Testis (tissue), 3 donors: ENCODE results near the gene GNL3. TPM values are rescaled to one million over a fixed set of nuclear protein-coding genes. Genes with fewer than 3 reads are reported as not detected.
A peak's percentile ranks its signal among the peaks of the same experiment; 100 is the strongest.

Experiments
- DNase-seq: peaks from one replicate; pipeline ENCODE4 v3.0.0-alpha.2; 2019
- H3K27ac ChIP-seq, 2 donors: fragments of 200-600 bp; sonication (generic); one replicate each; pipeline ENCODE4 v1.5.1; 2019
- H3K27me3 ChIP-seq: fragments of 200-600 bp; sonication (generic); one replicate; pipeline ENCODE4 v1.5.1; 2019
- H3K36me3 ChIP-seq: fragments of 200-600 bp; sonication (generic); one replicate; pipeline ENCODE4 v1.5.1; 2017; ENCODE audit warnings: low read depth; ENCODE audit errors: missing control alignments
- H3K4me1 ChIP-seq: fragments of 200-600 bp; sonication (generic); one replicate; pipeline ENCODE4 v1.5.1; 2019
- H3K4me3 ChIP-seq, 2 donors: fragments of 200-600 bp; sonication (generic); one replicate each; pipeline ENCODE4 v1.5.1; 2017 to 2019
- H3K9me3 ChIP-seq: fragments of 200-600 bp; sonication (generic); one replicate; pipeline ENCODE4 v1.5.1; 2017
- POLR2A ChIP-seq: fragments of 450-650 bp; IDR thresholded peaks from one replicate; pipeline ENCODE4 v1.6.1; 2017; ENCODE audit warnings: antibody characterized with exemption, mild to moderate bottlenecking, moderate library complexity
- WGBS, 2 donors: methylation state at CpG; one replicate each; pipeline ENCODE4 v1.1.5; 2018; 5-methylcytosine and 5-hydroxymethylcytosine counted together
- intact Hi-C: fragments of 100-400 bp; cut with DNase I; formaldehyde crosslinking; loops from one replicate; pipeline ENCODE4 v1.15.1; 2023; ENCODE audit warnings: low total_unique reads
- polyA plus RNA-seq: library from polyadenylated mRNA; stranded (reverse); fragments of 350-450 nt; fragmentation: Illumina TruSeq; extraction: RNeasy Lipid Tissue Mini Kit (QIAGEN cat#74804); gene quantifications from one replicate; pipeline ENCODE4 v1.2.3, GENCODE V29; 2014; ENCODE audit warnings: low read depth, low replicate concordance; ENCODE audit not compliant: insufficient read depth
- total RNA-seq, 2 donors: library from RNA; depleted of rRNA; stranded (reverse); fragments of >200 nt; gene quantifications; one replicate each; pipeline ENCODE4 v1.2.3, GENCODE V29; 2016
- TF ChIP-seq, protein P1 (sequence below), 3 experiments: fragments of 450-650 bp in 2 of 3; fragments of 200-600 bp in 1 of 3; sonication (generic) in 1 of 3; IDR thresholded peaks; one replicate each; pipeline ENCODE4 v1.5.1; 2016 to 2019; ENCODE audit warnings: antibody characterized with exemption in 3 of 3, mild to moderate bottlenecking in 2 of 3, moderate library complexity in 1 of 3

The GNL3 gene
- total and polyA plus RNA-seq, 3 donors from 2014 or later, result 36.3 to 57.7 (median 50.6) TPM

DNA sequence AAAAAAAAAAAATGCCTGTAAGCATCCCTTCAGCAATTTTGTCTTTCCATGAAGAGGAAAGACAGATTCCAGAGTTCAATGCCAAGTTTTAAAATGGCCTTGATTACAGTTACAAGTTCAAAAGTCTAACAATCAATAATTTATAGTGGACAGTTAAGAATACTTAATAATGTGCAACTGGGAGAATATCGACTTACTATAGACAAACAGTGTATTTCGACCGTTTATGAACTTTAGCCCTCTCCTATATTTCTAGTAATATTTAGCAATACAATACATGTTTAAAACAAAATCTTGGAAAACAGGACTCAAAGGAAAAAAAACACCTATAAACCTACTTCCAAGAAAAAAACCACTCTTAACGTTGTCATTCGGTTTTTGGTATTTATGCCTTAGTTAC, 1.6 kb upstream of the GNL3 start:
- DNase-seq, result no peak
- Histone ChIP-seq H3K27ac (peak overlapping the region in 1 of 2 donors; percentile 98), H3K27me3 (no peaks in the 10 kb centered on the region), H3K4me1 (peaks cover 48% of the 10 kb centered on the region), H3K36me3 (no peaks in the 10 kb centered on the region), H3K9me3 (no peaks in the 10 kb centered on the region), H3K4me3 (no peak overlapping the region)
- whole genome bisulfite sequencing, 2 donors, result 37 to 46% methylated on average over 5 of the region's 5 CpGs
- TF ChIP-seq, protein P1, sequence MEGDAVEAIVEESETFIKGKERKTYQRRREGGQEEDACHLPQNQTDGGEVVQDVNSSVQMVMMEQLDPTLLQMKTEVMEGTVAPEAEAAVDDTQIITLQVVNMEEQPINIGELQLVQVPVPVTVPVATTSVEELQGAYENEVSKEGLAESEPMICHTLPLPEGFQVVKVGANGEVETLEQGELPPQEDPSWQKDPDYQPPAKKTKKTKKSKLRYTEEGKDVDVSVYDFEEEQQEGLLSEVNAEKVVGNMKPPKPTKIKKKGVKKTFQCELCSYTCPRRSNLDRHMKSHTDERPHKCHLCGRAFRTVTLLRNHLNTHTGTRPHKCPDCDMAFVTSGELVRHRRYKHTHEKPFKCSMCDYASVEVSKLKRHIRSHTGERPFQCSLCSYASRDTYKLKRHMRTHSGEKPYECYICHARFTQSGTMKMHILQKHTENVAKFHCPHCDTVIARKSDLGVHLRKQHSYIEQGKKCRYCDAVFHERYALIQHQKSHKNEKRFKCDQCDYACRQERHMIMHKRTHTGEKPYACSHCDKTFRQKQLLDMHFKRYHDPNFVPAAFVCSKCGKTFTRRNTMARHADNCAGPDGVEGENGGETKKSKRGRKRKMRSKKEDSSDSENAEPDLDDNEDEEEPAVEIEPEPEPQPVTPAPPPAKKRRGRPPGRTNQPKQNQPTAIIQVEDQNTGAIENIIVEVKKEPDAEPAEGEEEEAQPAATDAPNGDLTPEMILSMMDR (IDR thresholded peaks at IDR 0.05), result no peak
- no peak for TF ChIP-seq POLR2A
- intact Hi-C loops, result no loop called here

DNA sequence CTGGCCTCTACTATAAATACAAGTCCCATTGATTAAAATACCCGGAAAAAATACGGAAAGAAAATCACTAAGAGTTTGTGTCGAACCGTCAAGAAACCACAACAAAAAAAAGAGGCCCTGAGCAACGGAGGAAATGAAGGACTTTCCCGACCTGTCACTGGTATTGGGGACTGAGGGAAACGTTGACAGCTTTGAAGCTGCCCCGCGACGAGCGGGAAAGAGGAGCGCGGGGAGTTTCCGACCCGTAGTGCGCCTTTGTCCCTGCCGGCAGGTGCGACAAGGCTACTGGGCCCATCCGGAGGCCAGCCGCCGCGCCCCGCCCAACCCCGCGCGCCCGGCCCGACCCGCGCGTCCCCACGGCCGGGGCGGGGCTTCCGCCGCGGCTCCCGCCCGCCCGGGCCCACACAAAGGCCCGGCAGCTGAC, 535 bp upstream of the GNL3 start:
- intact Hi-C loops, result no loop called here
- Histone ChIP-seq H3K4me1 (peaks cover 48% of the 10 kb centered on the region), H3K4me3 (peak overlapping the region; percentile 81 to 89), H3K27me3 (no peaks in the 10 kb centered on the region), H3K9me3 (no peaks in the 10 kb centered on the region), H3K27ac (peak overlapping the region; percentile 92 to 98), H3K36me3 (no peaks in the 10 kb centered on the region)
- 0 to 1% methylated on average over 20 to 22 of the region's 41 CpGs for WGBS, 2 donors
- peak; percentile 83 for DNase-seq
- TF ChIP-seq POLR2A, result no peak
- TF ChIP-seq, protein P1 (IDR thresholded peaks at IDR 0.05), result no peak

DNA sequence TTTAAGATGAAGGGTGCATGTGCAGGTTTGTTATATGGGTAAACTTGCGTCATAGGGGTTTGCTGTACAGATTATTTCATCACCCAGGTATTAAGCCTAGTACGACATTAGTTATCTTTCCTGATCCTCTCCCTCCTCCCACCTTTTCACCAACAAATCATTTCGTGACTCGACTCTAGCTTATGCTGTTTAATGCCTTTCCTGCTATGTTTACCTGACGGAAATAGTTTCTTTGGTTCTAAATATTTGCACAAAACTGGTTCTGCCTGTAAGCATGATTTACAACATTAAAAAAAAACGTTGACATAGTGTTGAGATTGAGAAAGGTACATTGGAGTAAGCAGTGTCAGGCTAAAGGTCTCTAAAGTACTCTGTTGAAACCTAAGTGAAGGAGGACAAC, 2.4 kb downstream of the GNL3 start:
- peaks cover 21% of the 10 kb centered on the region for H3K4me1 ChIP-seq
- H3K27ac ChIP-seq, result no peak overlapping the region
- intact Hi-C loops, result no loop called here
- WGBS, 2 donors, result 83 to 89% methylated on average over 6 of the region's 6 CpGs
- H3K36me3 ChIP-seq, result no peaks in the 10 kb centered on the region
- H3K27me3 ChIP-seq, result no peaks in the 10 kb centered on the region
- TF ChIP-seq, protein P1 (IDR thresholded peaks at IDR 0.05), result no peak
- no peak for TF ChIP-seq POLR2A
- no peaks in the 10 kb centered on the region for H3K9me3 ChIP-seq
- no peak for DNase-seq
- no peak overlapping the region for H3K4me3 ChIP-seq

DNA sequence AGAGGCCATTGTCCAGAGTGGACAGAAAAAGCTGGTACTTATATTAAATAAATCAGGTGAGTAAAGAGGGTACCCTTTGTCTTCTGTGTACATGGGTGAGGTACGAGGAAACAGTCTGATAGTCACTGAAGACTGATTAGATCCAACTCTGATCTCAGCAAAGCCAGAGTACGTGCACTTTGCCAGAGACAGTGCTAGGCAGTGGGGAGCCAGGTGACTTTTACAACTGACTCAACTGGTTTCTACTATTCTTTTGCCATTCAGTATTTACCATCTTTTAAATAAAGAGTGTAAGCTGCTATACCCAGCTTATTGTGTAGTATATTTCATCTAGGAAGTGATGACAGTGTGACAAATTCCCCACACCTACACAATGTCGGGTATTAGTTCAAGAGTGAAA, 3.3 kb downstream of the GNL3 start:
- 94 to 95% methylated on average over 3 of the region's 3 CpGs for WGBS, 2 donors
- intact Hi-C loops, result no loop called here
- no peak for TF ChIP-seq POLR2A
- TF ChIP-seq, protein P1 (IDR thresholded peaks at IDR 0.05), result no peak
- DNase-seq, result no peak
- Histone ChIP-seq H3K36me3 (no peaks in the 10 kb centered on the region), H3K9me3 (no peaks in the 10 kb centered on the region), H3K27ac (no peak overlapping the region), H3K4me1 (peaks cover 13% of the 10 kb centered on the region), H3K4me3 (no peak overlapping the region), H3K27me3 (no peaks in the 10 kb centered on the region)

DNA sequence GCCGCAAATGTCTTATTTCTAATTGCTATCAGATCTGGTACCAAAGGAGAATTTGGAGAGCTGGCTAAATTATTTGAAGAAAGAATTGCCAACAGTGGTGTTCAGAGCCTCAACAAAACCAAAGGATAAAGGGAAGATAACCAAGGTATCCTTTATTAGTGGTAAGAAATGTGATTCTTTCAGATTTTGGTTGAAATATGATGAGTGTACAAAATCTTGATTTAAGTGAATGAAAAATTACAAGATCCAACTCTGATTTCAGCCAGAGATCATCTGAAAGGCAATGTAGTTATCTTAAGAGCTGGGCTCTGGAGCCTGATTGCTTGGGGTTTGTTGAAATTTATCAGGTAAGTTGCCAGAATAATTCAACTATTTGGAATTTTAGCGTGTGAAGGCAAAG, 4.7 kb downstream of the GNL3 start:
- intact Hi-C loops, result no loop called here
- Histone ChIP-seq H3K9me3 (no peaks in the 10 kb centered on the region), H3K27ac (no peak overlapping the region), H3K36me3 (no peaks in the 10 kb centered on the region), H3K4me1 (peaks cover 7% of the 10 kb centered on the region), H3K4me3 (no peak overlapping the region), H3K27me3 (no peaks in the 10 kb centered on the region)
- 85 to 91% methylated on average over 2 of the region's 2 CpGs for WGBS, 2 donors
- DNase-seq, result no peak
- TF ChIP-seq, protein P1 (IDR thresholded peaks at IDR 0.05), result no peak
- no peak for TF ChIP-seq POLR2A
